Measurements from ENCODE around the gene RASA3.
A peak's percentile ranks its signal among the peaks of the same experiment; 100 is the strongest.
"Not testable (repeated sequence)": the region's sequence is repeated elsewhere in the genome, so short reads cannot be mapped to it uniquely, and the experiment has no call there.

Gene RASA3

GRCh38 chr13:114077099-114077932 is 55.1 kb downstream of the RASA3 start:
- no peak for DNase-seq

- DNase-seq, result no peak
These were observed 55.9 kb downstream of the RASA3 start for GRCh38 chr13:114076329-114077090.

- DNase-seq, result not testable (repeated sequence)
These were observed 56.6 kb downstream of the RASA3 start for GRCh38 chr13:114075811-114076210.

- no peak for DNase-seq
These were observed 57.6 kb downstream of the RASA3 start for GRCh38 chr13:114074671-114075315.

- DNase-seq, result no peak
These were observed 58.4 kb downstream of the RASA3 start for GRCh38 chr13:114073881-114074612.

GRCh38 chr13:114072421-114072820 is 60.0 kb downstream of the RASA3 start:
- no peak for DNase-seq

GRCh38 chr13:114071991-114072390 is 60.4 kb downstream of the RASA3 start:
- no peak for DNase-seq

GRCh38 chr13:114071410-114071809 is 61.0 kb downstream of the RASA3 start:
- no peak for DNase-seq

- no peak for DNase-seq
These were observed 62.2 kb downstream of the RASA3 start for GRCh38 chr13:114070098-114070799.

GRCh38 chr13:114069376-114070097 is 62.9 kb downstream of the RASA3 start:
- DNase-seq, result no peak

- DNase-seq, result no peak
These were observed 63.6 kb downstream of the RASA3 start for GRCh38 chr13:114068656-114069318.

- no peak for DNase-seq
These were observed 64.4 kb downstream of the RASA3 start for GRCh38 chr13:114067886-114068651.

- no peak for DNase-seq
These were observed 65.0 kb downstream of the RASA3 start for GRCh38 chr13:114067381-114067885.

GRCh38 chr13:114066956-114067355 is 65.5 kb downstream of the RASA3 start:
- no peak for DNase-seq

GRCh38 chr13:114065926-114066774 is 66.3 kb downstream of the RASA3 start:
- no peak for DNase-seq

GRCh38 chr13:114065141-114065925 is 67.1 kb downstream of the RASA3 start:
- peak; percentile 76 for DNase-seq

GRCh38 chr13:114064450-114065140 is 67.8 kb downstream of the RASA3 start:
- DNase-seq, result peak; percentile 46

Data from DMS53 (cell line).